Measurements from ENCODE around the gene STRN3. TPM values are rescaled to one million over a fixed set of nuclear protein-coding genes. Genes with fewer than 3 reads are reported as not detected.

Gene STRN3
- total and polyA plus RNA-seq, 2 of the 8 experiments (the other 6 are each of a cell fraction or from before 2014, with no cell fraction given), result 8.7 to 38.1 TPM

GRCh38 chr14:31038521-31039166, 12.5 kb upstream of the STRN3 start (continued):
- TF ChIP-seq, protein P1, sequence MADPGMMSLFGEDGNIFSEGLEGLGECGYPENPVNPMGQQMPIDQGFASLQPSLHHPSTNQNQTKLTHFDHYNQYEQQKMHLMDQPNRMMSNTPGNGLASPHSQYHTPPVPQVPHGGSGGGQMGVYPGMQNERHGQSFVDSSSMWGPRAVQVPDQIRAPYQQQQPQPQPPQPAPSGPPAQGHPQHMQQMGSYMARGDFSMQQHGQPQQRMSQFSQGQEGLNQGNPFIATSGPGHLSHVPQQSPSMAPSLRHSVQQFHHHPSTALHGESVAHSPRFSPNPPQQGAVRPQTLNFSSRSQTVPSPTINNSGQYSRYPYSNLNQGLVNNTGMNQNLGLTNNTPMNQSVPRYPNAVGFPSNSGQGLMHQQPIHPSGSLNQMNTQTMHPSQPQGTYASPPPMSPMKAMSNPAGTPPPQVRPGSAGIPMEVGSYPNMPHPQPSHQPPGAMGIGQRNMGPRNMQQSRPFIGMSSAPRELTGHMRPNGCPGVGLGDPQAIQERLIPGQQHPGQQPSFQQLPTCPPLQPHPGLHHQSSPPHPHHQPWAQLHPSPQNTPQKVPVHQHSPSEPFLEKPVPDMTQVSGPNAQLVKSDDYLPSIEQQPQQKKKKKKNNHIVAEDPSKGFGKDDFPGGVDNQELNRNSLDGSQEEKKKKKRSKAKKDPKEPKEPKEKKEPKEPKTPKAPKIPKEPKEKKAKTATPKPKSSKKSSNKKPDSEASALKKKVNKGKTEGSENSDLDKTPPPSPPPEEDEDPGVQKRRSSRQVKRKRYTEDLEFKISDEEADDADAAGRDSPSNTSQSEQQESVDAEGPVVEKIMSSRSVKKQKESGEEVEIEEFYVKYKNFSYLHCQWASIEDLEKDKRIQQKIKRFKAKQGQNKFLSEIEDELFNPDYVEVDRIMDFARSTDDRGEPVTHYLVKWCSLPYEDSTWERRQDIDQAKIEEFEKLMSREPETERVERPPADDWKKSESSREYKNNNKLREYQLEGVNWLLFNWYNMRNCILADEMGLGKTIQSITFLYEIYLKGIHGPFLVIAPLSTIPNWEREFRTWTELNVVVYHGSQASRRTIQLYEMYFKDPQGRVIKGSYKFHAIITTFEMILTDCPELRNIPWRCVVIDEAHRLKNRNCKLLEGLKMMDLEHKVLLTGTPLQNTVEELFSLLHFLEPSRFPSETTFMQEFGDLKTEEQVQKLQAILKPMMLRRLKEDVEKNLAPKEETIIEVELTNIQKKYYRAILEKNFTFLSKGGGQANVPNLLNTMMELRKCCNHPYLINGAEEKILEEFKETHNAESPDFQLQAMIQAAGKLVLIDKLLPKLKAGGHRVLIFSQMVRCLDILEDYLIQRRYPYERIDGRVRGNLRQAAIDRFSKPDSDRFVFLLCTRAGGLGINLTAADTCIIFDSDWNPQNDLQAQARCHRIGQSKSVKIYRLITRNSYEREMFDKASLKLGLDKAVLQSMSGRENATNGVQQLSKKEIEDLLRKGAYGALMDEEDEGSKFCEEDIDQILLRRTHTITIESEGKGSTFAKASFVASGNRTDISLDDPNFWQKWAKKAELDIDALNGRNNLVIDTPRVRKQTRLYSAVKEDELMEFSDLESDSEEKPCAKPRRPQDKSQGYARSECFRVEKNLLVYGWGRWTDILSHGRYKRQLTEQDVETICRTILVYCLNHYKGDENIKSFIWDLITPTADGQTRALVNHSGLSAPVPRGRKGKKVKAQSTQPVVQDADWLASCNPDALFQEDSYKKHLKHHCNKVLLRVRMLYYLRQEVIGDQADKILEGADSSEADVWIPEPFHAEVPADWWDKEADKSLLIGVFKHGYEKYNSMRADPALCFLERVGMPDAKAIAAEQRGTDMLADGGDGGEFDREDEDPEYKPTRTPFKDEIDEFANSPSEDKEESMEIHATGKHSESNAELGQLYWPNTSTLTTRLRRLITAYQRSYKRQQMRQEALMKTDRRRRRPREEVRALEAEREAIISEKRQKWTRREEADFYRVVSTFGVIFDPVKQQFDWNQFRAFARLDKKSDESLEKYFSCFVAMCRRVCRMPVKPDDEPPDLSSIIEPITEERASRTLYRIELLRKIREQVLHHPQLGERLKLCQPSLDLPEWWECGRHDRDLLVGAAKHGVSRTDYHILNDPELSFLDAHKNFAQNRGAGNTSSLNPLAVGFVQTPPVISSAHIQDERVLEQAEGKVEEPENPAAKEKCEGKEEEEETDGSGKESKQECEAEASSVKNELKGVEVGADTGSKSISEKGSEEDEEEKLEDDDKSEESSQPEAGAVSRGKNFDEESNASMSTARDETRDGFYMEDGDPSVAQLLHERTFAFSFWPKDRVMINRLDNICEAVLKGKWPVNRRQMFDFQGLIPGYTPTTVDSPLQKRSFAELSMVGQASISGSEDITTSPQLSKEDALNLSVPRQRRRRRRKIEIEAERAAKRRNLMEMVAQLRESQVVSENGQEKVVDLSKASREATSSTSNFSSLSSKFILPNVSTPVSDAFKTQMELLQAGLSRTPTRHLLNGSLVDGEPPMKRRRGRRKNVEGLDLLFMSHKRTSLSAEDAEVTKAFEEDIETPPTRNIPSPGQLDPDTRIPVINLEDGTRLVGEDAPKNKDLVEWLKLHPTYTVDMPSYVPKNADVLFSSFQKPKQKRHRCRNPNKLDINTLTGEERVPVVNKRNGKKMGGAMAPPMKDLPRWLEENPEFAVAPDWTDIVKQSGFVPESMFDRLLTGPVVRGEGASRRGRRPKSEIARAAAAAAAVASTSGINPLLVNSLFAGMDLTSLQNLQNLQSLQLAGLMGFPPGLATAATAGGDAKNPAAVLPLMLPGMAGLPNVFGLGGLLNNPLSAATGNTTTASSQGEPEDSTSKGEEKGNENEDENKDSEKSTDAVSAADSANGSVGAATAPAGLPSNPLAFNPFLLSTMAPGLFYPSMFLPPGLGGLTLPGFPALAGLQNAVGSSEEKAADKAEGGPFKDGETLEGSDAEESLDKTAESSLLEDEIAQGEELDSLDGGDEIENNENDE (IDR thresholded peaks at IDR 0.05; ENCODE audit: insufficient replicate concordance, low read length), result no peak
- TF ChIP-seq CBX8 (IDR thresholded peaks at IDR 0.05; ENCODE audit: borderline replicate concordance, low read depth, low read length) (no peak), TAF1 (IDR thresholded peaks at IDR 0.05; ENCODE audit: low read depth, low read length) (no peak), EZH2 (IDR thresholded peaks at IDR 0.05; ENCODE audit: low read depth, low read length, severe bottlenecking) (no peak), SIRT6 (IDR thresholded peaks at IDR 0.05; ENCODE audit: low read length) (no peak), SUZ12 (IDR thresholded peaks at IDR 0.05; ENCODE audit: low read length) (no peak), BRCA1 (IDR thresholded peaks at IDR 0.05; ENCODE audit: low read depth, low read length) (no peak)

Measured in H1 (cell line).